PC-9 (cell line): ENCODE results near the gene CCNDBP1. TPM values are rescaled to one million over a fixed set of nuclear protein-coding genes. Genes with fewer than 3 reads are reported as not detected.

Experiments
- BruUV-seq: library from RNA; stranded (reverse); fragments of 400-500 nt; replicated peaks from 2 replicates; lab custom pipeline; 2021; lab: Mats Ljungman, UMichigan
- CTCF ChIA-PET: fragments of 300-600 bp; sonication (Branson Sonifier 250); formaldehyde crosslinking; loops from one replicate; lab custom pipeline; 2022; ENCODE audit warnings: antibody characterized with exemption; lab: Charles Lee
- POLR2A ChIA-PET: fragments of 300-600 bp; sonication (Branson Sonifier 250); formaldehyde crosslinking; loops from one replicate; lab custom pipeline; 2022; ENCODE audit warnings: antibody characterized with exemption; ENCODE audit not compliant: unreplicated experiment; lab: Charles Lee
- DNase-seq, 2 experiments: peaks; one replicate each; pipeline versions ENCODE4 v3.0.0 to v3.0.0-alpha.2; 2015 to 2022; ENCODE audit warnings: mixed read lengths in 1 of 2
- H2AFZ ChIP-seq: fragments of 200-600 bp; sonication (generic); 2 replicates; pipeline ENCODE4 v1.8.1; 2017; ENCODE audit warnings: antibody characterized with exemption
- H3F3A ChIP-seq: fragments of 200-600 bp; sonication (generic); 2 replicates; pipeline ENCODE4 v1.8.1; 2017; ENCODE audit warnings: antibody characterized with exemption, mild to moderate bottlenecking, low read depth; ENCODE audit not compliant: insufficient read depth
- H3K27ac ChIP-seq: fragments of 200-600 bp; sonication (generic); 2 replicates; pipeline ENCODE4 v1.6.1; 2016; ENCODE audit warnings: mixed run types
- H3K27me3 ChIP-seq: fragments of 200-600 bp; sonication (generic); 2 replicates; pipeline ENCODE4 v1.6.1; 2016; ENCODE audit warnings: low read depth, mixed run types; ENCODE audit not compliant: insufficient read depth
- H3K36me3 ChIP-seq: fragments of 200-600 bp; sonication (generic); 2 replicates; pipeline ENCODE4 v1.6.1; 2016; ENCODE audit warnings: low read depth, mixed run types
- H3K4me1 ChIP-seq: fragments of 200-600 bp; sonication (generic); replicated peaks from 2 replicates; pipeline ENCODE4 v1.6.1; 2016; ENCODE audit warnings: mixed run types; ENCODE audit not compliant: insufficient read depth
- H3K4me2 ChIP-seq: fragments of 200-600 bp; sonication (generic); 2 replicates; pipeline ENCODE4 v1.6.1; 2017; ENCODE audit warnings: mixed run types
- H3K4me3 ChIP-seq: fragments of 200-600 bp; sonication (generic); 2 replicates; pipeline ENCODE4 v1.6.1; 2016; ENCODE audit warnings: mixed run types
- H3K79me2 ChIP-seq: fragments of 200-600 bp; sonication (generic); 2 replicates; pipeline ENCODE4 v1.6.1; 2017; ENCODE audit warnings: low read depth, mixed run types
- H3K9me2 ChIP-seq: fragments of 200-600 bp; sonication (generic); 2 replicates; pipeline ENCODE4 v1.8.1; 2017; ENCODE audit warnings: mild to moderate bottlenecking; ENCODE audit not compliant: insufficient read depth
- H3K9me3 ChIP-seq: fragments of 200-600 bp; sonication (generic); 2 replicates; pipeline ENCODE4 v1.8.1; 2016; ENCODE audit warnings: low read depth; ENCODE audit not compliant: insufficient read depth
- H4K20me1 ChIP-seq: fragments of 200-600 bp; sonication (generic); 2 replicates; pipeline ENCODE4 v1.8.1; 2017; ENCODE audit not compliant: insufficient read depth
- CTCF ChIP-seq: fragments of 200-600 bp; sonication (generic); conservative IDR thresholded peaks from 2 replicates; pipeline ENCODE4 v1.6.1; 2017; ENCODE audit warnings: mixed run types, antibody characterized with exemption, mild to moderate bottlenecking, moderate library complexity
- EZH2 ChIP-seq: fragments of 200-600 bp; sonication (generic); IDR thresholded peaks from 2 replicates; pipeline ENCODE4 v1.8.0; 2017; ENCODE audit warnings: antibody characterized with exemption, low read depth
- intact Hi-C: fragments of 100-400 bp; cut with micrococcal nuclease; formaldehyde crosslinking; loops from one replicate; pipeline ENCODE4 v1.10.0; 2022; ENCODE audit not compliant: unreplicated experiment
- total RNA-seq: library from RNA; stranded (reverse); gene quantifications from 2 replicates; pipeline ENCODE4 v1.2.3, GENCODE V29; 2021

CCNDBP1 gene
- total RNA-seq, 1 experiment from 2014 or later, result 44.0 TPM

- Histone ChIP-seq H3K9me3 (no peaks in the 10 kb centered on the region), H3K79me2 (no peaks in the 10 kb centered on the region), H3K27ac (no peak overlapping the region), H3K36me3 (0 out of 2 replicates have a peak, but pooled peaks cover 6% of the 10 kb centered on the region), H3K27me3 (no peaks in the 10 kb centered on the region), H3F3A (no peaks in the 10 kb centered on the region), H4K20me1 (no peaks in the 10 kb centered on the region), H2AFZ (no peak overlapping the region), H3K4me3 (no peak overlapping the region), H3K9me2 (no peaks in the 10 kb centered on the region), H3K4me1 (no peaks in the 10 kb centered on the region), H3K4me2 (no peak overlapping the region)
- TF ChIP-seq EZH2 (no peak), CTCF (no peak)
- no peak for DNase-seq
- POLR2A ChIA-PET, result no interaction called here
- intact Hi-C loops, result no loop called here
- no TSS peak for BruUV-seq
- CTCF ChIA-PET, result no interaction called here
Observed at GRCh38 chr15:43198992-43199391, 13.8 kb downstream of the CCNDBP1 start.

- intact Hi-C loops, result no loop called here
- no TSS peak for BruUV-seq
- POLR2A ChIA-PET, result no interaction called here
Observed at GRCh38 chr15:43199945-43200488, 14.8 kb downstream of the CCNDBP1 start.

More at GRCh38 chr15:43199945-43200488, 14.8 kb downstream of the CCNDBP1 start:
- no peak for DNase-seq
- CTCF ChIA-PET, result no interaction called here
- H3K79me2 ChIP-seq, result no peaks in the 10 kb centered on the region
- no peaks in the 10 kb centered on the region for H3K9me3 ChIP-seq
- no peaks in the 10 kb centered on the region for H3K36me3 ChIP-seq
- H3K27ac ChIP-seq, result no peak overlapping the region
- H3K4me1 ChIP-seq, result no peaks in the 10 kb centered on the region
- no peaks in the 10 kb centered on the region for H4K20me1 ChIP-seq
- H3K9me2 ChIP-seq, result no peaks in the 10 kb centered on the region
- no peak overlapping the region for H2AFZ ChIP-seq
- TF ChIP-seq EZH2 (no peak), CTCF (no peak)
- no peaks in the 10 kb centered on the region for H3K27me3 ChIP-seq
- no peak overlapping the region for H3K4me3 ChIP-seq
- no peaks in the 10 kb centered on the region for H3F3A ChIP-seq
- no peak overlapping the region for H3K4me2 ChIP-seq
